ENCODE measurements around the gene ARHGAP32.

ARHGAP32 gene

DNA sequence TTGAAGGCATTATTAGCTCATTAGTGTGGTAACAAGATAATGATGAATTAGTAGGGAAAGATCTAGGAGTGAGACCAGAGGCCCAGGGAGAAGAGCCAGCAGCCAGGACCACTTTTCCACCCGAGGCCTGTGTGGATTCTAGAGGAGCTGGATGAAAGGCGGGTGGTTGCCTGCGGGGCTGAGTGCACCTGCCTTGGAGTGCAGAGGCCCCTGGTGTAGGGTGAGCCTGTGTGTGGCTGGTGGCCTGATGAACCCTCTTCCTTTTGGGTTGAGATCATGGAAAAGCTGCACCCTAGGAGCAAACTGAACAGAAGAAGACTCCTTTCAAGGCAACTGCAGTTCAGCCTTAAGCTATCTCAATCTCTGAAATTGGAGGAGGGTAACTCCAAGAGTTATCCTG is 243.5 kb downstream of the ARHGAP32 start:
- no peak for FAIRE-seq

DNA sequence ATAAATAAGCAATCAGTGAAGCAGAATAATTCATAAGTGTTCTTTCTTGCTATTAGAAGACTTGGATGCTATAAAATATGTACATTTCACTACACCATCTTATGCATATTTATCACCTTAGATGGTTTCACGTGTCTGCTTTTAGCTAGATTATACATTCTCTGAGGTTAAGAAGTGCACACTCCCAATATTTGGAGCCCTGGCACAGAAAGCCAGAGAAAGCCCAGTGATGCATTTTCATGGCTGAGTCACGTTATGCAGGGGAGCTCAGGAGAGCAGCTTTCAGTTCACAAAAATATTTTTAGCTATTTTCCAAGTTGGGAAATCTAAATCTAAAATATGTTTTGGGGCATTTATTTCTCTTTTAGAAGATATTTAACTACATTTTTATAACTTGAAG is 244.4 kb downstream of the ARHGAP32 start:
- FAIRE-seq, result no peak

DNA sequence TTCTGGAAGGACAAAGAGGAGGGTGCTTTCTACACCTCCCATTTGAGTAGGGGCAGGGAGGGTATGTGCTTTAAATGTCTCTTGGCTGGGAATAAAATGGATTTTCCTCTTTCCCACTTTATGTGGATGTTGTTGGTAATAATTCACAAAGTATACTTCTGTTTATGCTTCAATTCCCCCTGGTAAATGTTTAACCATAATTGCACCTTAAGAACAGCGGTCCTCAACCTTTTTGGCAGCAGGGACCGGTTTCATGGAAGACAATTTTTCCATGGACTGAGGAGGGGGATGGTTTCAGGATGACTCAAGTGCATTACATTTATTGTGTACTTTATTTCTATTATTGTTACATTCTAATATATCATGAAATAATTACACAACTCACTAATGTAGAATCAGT is 245.5 kb downstream of the ARHGAP32 start:
- FAIRE-seq, result no peak

DNA sequence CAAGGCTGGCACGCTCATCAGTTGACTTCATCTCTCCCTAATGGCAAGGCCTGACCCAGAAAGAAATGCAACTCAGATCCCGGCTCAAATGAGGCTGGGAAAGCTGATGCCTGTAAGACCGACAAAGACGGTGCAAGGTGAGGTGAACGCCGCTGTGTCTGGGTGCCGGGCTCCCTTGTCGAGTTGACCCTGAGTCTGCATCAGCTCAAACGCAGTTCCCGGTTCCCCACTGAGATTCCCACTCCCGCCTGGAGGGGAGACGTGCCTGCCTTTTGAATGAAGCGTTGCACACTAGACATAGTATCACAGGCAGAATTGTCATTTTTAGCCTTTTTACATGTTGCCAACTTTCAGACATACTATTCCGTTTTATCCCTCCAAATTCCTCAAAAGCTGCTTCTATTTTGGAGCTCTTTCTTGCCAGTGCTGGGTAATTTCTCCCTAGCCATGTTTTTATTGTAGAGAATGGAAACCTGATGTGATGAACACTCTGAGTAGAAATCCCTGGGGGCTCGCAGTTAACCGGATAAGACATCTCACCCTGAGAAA is 248.6 kb downstream of the ARHGAP32 start:
- FAIRE-seq, result no peak

DNA sequence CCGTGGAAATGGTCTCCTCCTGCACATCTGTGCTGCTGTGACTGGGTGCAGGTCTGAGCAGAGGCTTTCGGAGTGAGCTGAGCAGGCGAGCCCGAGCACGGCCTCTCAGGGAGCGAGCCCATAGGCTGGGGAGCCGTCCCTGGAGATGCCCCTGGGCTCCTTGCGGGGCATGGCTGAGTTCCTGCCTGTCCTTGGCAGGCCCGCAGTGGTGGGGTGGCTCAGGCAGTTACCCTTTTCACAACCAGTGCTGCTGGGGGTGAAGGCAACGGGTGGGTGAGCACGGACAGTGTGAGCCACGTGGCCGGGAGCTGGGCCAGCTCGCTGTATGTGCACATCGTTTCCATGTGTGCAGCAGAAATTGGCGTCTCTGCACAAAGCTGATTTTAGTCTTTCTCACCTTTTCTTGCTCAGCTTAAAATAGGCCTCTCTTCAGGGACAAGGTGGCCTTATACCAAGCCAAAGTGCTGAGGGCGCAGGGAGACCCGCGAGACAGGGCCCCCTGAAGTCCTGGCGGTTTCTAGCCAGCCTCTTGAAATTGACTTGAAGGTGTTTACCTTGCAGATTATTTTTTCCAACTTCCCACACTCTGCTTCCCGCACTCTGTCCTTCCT is 249.2 kb downstream of the ARHGAP32 start, which contains the start of gene TP53AIP1:
Gene TP53AIP1, minus strand, starts transcription at position 55 of the 611 bp plus-strand sequence. CDS start 5,053 bp downstream, outside the sequence.
- FAIRE-seq, result no peak

DNA sequence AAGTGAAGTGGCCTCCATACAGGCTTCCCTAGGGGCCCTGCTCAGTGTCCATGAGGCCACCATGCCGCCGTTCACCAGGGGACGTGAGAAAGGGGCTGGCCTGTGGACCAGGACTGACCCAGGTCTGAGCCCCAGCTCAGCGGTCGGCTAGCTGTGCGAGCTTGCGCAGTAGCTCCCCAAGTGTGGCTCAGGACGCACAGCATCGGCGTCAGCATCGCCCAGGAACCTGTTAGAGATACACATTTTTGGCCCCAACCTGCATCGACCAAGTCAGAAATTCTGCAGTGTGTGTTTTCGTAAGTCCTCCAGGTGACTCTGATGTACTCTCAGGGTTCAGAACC is 249.9 kb downstream of the ARHGAP32 start:
- no peak for FAIRE-seq

DNA sequence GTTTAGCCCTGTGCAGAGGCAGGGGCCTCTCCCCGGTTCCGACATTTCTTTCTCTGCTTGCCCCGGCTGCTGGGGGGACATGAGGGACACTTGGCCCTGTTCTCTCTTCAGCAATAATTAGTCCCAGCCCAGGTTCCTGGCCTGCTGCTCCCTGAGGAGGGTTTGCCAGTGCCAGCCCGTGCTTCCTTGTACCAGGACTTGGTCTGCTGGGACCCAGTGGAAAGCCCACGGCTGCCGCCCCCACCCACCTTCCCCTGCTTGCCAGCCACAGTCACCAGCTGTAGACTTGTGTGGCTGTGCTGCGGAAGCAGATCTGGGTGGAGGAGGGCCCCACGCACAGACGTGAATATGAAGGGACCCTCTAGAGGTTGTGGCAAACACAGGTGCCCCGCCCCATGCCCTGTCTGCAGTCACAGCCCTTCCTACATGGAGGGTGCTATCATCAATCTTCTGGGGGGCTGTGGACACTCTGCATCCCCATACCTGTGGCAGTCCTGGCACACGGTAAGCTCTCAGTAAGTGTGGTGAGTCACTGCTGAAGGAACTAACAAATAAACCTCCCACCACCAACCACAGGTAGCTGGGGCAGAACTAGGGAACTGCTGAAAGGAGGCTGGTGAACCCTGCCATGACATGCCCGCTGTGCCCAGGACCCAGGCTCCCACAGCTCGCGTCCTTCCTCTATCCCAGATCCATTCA is 250.4 kb downstream of the ARHGAP32 start:
- FAIRE-seq, result no peak

DNA sequence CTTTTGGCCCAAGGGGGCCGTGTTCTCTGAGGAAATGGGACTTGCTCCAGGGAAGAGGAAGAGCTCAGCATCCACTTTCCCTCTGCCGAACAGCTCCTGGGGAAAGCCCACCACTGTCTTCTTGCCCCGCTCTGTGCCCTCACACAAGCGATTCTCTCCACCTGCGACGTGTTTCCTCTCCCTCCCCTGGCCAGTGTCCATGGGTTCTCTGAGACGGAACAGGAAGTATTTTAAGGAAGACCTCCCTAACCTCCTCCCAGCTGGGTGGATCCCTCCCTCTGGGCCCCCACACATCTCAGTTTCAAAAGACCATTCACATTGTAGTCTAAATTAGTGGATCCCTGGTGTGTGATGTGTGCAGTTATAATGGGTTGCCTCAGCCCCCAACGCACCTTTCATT is 251.0 kb downstream of the ARHGAP32 start:
- FAIRE-seq, result no peak

DNA sequence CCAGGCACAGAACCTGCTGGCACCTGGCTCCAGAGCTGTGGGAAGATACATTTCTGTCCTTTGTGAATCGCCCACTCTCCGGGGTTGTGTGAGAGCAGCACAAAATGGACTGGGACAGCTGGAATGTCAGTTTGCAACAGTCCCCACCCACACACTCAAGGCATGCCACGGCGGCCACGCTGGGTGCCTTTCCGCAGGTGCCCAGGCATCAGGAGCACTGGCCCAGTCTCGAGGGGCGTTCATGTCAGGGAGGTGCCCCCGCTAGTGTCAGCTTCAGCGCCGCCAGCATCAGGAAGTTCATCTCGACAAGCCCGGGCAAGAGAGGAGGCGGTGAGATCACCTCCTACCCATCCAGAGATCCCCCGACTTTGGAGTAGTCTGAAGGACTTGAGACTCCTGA is 251.5 kb downstream of the ARHGAP32 start:
- FAIRE-seq, result no peak

DNA sequence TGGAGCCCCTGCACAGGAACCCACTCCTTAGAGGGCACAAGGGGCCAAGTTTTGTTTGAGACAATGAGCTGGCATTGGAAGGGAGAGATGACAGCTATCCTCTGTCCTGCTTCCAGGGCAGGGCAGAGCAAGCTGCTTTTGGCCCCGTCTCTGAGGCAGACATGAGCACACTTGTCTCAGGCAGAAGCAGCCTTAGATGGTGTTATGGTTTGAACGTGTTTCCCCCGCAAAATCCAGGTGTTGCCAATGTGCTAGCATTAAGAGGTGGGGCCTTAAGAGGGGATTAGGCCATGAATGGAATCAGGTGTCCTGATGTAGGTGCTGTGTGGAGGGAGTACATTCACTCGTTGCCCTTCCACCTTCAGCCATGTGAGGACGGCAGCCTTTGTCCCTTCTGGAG is 252.0 kb downstream of the ARHGAP32 start:
- FAIRE-seq, result no peak

DNA sequence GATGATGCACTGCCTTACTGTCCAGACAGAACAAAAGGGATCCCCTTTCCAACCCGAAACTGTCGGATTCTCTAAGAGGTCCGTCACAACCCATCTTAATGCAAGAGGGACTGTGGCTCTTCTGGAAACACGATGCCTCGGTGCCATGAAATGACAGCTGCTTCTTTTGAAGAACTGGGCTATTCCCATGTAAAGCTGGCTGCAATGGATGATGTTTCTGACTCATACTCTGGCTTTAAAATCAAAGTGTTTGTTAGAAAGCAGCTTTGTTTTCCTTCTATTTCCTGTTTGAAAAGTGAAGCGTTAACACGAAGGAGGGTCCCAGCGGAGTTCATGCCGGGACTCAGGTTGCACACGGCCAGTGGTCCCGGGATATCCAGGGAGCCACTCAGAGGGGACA is 252.5 kb downstream of the ARHGAP32 start:
- FAIRE-seq, result no peak

DNA sequence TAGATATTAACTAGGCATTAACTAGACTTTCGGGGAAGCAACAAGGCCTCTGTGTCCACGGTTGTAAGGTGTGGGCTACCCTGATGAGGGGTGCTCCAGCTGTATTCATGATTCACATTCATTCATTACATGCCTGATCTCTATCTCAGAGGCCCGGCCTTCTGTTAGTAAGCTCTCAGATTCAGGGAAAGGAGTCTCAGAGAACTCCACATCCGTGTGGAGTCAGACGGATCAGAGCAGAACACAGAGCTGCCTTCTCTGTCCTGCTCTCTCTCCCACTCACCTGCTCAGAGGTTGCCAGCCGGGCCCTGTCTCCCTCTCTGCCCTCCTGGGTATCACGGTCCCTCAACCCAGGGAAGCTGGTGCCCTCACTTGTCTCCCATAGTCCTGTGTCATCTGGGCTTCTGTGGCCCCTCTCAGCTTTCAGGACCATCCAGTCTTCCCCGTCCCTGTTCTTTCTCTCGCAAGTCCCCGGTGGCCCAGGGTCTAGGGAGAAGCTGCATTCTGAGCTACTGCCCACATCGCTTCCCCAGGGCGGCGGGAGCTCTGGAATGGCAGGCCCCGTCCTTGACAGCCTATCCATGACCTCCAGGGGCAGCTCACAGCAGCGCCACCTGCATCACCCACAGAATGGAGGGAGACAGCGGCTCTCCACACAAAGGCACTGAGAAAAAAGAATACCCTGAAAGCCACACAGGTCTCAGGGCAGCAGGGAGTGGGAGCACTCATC is 253.8 kb downstream of the ARHGAP32 start:
- no peak for FAIRE-seq

DNA sequence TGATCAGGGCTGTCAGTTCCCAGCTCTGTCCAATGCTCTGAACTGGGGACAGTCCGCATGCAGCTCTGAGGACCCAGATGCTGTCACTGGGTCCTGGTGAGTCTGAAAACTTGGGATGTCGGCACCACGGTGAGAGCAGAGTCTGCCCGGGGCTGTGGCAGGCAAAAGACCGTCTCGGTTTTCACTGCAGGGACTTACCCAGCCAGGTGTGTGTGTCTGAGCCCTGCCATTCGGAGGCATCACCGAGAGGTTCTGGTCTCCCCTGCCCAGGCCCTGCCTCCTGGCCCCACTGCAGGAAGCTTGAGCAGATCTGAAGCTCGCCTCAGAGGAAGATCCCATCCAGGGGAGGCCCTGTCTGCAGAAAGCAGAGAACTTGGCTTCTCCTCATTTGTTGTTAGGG is 254.6 kb downstream of the ARHGAP32 start:
- FAIRE-seq, result no peak

DNA sequence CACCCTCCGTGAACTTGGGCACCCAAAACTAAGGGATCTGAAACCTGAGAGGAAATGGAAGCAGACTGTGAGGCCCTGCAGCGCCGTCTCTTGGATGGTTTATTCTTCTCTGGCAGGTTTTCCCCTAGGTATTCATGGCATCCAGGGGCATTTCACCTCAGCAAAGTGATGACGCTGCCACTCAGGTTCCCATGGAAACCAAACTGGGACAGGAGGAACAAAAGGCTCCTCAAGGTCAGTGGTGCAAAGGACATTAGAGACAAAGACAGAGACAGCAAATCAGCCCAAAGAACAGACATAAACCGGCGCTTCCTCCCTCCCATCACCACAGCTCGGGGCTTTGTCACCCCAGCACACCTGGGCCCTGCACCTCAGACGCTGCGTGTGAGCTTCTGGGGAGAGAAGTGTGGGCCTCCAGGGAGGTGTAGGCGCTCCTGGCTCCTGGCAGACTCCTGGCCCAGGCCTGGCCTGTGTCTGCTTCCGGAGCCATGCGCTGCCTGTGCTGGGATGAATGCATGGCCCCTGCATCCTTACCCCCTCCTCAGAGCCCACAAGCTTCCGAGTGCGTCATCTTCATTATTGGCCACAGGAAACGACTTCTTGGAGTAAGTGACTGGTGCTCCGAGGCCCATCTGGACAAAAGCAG is 255.4 kb downstream of the ARHGAP32 start:
- FAIRE-seq, result no peak

DNA sequence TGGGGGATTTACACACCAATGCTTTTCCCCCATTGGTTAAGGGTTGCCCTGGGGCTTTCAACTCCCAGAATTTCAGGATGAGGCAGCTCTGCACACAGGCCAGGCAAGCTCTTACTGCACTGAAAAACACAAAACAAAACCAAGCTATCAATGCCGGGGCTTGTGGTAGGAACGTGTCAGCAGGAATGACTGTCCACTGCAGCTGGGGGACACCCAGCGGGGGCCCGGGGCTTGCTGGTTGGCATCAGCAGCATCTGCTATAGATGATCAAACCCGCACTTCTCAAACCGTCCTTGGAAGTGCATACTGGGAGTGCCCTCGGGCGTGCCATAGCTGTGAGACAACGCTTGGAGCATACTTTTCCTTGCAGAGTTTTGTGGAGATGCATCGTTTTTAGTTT is 257.2 kb downstream of the ARHGAP32 start:
- no peak for FAIRE-seq

DNA sequence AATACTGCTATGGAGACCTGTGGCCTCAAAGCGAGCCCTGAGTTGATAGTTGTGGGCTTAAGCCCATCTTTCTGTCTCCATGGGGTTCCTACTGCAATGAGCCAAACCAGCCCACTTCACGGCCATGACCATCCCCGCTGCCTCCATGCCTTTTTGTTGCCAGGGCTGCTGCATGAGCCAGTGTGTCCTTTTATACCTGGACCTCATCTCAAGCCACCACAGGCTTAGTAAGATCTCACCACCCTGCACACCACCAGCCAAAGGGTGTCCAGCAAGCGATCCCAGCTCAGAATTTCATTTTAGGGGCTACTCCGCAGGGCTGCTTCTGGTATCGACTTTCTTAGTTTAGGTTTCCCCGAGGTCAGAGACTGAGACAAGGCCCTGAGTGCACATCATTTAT is 257.8 kb downstream of the ARHGAP32 start:
- FAIRE-seq, result no peak

DNA sequence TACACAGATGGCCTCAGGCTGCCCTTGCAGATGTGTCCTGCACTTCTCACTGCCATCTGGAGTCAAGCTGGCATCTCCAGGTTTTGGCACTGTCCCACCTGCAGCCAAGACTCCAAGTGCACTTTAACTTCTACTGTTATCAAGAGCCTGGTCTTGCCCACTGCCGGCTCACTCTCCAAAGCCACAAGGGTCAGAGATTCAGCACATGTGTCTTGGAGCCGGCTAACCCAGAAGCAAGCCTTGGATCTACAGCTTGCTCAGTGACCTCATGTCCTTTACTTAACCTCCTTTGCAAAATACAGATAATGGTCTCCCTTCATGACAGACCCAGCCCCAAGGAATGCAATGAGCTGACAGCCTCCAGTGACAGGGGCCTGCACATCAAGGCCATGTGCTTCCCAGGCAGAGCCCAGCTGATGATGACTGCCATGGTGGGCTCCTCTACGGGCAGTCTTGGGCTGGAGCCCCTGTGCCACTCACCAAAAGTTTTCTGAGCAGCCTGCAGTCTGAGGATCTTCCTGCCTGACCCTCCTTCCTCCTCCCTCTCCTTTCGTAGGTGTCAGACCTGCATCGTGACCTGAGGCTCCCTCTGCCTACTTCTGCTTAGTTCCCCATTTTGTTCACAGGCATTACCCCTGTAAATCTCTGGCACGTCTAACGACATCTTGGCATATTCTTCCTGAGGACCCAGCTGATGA is 258.5 kb downstream of the ARHGAP32 start:
- no peak for FAIRE-seq

DNA sequence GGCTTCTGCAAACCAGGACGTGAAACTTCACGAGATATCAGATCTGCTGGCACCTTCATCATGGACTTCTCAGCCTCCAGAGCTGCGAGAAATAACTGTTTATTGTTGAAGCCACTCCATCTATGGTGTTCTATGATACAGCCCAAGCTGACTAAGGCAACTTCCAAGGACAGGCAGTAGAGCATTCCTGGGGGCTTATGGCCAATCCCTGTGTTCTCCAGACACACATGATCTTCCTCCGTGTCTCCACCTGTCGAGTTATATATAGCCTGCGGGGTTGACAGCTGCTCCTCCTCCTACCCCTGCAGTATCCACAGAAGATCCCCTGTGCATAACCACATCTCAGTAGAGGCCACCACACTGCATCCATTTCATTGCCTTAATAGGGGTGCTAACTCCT is 260.5 kb downstream of the ARHGAP32 start:
- FAIRE-seq, result no peak

DNA sequence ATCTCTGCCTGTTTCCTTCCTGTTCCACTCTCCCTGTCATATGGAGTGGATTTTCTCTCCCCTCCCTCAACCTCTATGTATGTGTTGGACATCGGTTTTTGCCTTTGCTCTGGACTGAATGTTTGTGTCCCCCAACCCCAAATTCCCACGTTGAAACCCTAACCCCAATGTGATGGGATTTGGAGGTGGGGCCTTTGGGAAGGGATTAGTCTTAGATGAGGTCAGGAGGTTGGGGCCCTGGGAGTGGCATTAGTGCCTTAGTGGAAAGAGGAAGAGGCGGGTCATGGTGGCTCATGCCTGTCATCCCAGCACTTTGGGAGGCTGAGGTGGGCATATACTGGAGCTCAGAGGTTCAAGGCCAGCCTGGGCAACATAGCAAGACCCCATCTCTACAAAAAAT is 261.1 kb downstream of the ARHGAP32 start:
- no peak for FAIRE-seq

DNA sequence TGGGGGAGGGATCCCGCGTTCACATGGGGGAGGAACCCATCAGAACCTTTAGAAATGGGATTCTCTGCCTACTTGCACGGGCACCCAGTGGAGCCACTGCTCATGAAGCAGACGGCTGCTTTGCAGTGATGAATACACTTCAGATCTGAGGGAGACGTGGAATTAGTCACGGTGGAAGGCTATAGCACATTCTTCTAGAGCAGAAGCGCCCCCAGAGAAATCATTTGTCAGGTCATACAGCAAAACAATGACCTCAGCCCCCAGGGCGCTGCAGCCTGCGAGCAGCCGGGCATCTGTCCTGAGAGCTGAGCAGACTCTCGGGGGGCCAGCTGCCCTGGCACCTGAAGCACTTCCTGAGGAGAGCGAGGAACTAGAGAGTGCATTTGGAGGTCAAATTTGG is 262.1 kb downstream of the ARHGAP32 start:
- no peak for FAIRE-seq

DNA sequence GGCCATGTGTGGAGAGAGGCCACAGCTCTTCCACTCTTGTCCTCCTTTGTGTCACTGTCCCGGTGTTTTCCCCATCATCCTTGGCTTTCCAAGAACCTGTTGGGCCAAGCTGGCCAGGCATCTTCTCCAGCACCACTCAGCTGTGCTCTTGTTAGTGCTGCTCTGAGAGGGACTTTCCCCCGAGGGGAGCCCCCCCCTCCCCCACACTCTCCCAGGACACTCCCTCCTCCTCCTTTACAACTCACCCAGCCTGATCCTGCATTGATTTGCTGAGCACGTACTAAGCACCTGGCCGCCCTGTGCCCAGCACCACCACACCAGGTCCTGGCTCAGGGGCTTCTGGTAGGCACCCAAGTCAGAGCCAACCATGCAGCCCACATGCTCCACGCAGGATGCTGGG is 262.7 kb downstream of the ARHGAP32 start:
- no peak for FAIRE-seq

DNA sequence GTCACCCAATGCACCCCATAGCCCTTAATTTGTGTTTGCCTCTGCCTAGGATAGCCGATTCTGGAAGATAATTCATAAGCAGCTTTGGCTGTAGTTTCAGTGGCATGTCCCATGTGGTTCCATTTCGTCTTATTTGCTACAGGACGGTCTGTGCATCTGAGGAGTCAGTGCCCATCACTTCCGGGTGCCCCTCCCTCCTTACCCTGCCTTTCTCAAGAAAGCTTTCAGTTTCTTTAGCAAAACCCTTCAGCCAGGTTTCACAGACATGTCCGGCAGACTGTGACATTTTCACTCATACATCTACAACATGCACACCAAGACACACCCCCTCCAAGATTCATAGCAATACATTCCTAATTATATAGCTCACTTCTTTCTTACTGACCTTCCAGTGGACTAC is 263.7 kb downstream of the ARHGAP32 start:
- no peak for FAIRE-seq
